GM19099 (cell line): Measurements from ENCODE around the gene CACUL1.

Experiments used
- POLR2A ChIP-seq: IDR thresholded peaks from 3 replicates; pipeline ENCODE4 v1.6.1; 2011; ENCODE audit warnings: low read depth; ENCODE audit not compliant: insufficient read length; ENCODE audit errors: extremely low read depth

The CACUL1 gene

DNA sequence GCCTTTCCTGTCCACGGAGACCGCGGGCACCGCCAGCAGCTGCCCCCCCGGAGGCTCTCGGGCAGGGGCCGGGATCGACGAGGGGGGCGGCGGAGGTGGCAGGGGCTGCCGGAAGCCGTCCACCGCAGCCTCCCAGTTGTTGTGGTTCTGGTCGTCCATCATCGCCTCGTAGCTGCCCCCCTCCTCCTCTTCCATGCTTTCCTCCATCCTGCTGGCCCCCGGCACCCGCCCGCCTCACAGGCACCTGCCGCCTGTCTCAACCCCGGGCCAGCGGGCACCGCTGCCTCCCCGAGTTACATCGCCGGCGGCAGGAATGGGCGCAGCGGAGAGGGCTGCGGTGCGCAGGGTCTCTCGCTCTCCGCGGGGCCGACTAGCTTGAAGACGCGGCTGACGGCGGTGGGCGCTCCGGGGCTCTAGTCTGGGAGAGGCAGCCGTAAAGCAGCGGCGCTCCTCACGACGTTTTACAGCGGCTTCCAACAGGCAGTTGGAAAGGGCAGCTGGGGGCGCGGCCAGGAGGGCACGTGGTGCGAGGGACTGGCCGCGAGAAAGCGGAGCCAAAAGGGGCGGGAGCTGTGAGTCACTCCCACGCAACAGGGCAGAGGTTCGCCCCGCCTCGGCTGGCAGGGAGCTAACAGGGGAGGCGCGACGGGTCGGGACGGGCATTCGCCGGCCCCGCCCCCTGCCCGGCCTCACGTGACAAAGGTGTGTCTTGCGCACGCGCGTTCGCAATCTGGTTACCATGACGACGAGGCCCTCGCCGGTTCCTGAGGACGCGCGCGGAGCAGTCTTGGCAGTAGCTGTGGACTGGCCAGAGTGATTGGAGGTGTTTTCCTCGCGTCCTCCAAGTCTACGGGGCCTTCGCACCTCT, at the start of gene CACUL1:
TSS of gene CACUL1 (minus strand) at position 415 of the 868 bp plus-strand sequence. CDS start at position 207, 208 bp downstream.
- peak; percentile 73 for TF ChIP-seq POLR2A

GRCh38 chr10:118804262-118804773, 49.5 kb upstream of the CACUL1 start:
- TF ChIP-seq POLR2A: no peak

GRCh38 chr10:118802126-118802793, 47.5 kb upstream of the CACUL1 start:
- TF ChIP-seq POLR2A: no peak

DNA sequence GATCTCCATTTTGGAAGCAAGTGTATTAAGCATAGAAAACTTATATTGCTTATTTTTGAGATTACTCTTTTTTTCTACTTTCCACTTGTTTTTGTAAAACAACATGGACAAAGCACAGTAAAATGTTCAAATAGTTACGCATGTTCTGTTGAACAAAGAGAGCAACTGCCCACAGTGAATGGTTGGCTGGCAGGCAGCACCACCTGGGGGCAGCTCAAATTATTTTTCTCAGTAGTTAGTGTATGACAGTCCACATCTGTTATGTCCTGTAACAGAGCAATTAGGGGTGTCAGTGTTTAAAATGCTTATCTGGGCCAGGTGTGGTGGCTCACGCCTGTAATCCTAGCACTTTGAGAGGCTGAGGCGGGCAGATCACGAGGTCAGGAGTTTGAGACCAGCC, 46.1 kb upstream of the CACUL1 start:
- TF ChIP-seq POLR2A: no peak

- no peak for TF ChIP-seq POLR2A
Measured at GRCh38 chr10:118799777-118800176, 45.0 kb upstream of the CACUL1 start.

- TF ChIP-seq POLR2A: no peak
Measured at GRCh38 chr10:118798231-118798662, 43.5 kb upstream of the CACUL1 start.

GRCh38 chr10:118793545-118793944, 38.8 kb upstream of the CACUL1 start:
- TF ChIP-seq POLR2A: no peak

GRCh38 chr10:118792526-118792925, 37.8 kb upstream of the CACUL1 start:
- no peak for TF ChIP-seq POLR2A

DNA sequence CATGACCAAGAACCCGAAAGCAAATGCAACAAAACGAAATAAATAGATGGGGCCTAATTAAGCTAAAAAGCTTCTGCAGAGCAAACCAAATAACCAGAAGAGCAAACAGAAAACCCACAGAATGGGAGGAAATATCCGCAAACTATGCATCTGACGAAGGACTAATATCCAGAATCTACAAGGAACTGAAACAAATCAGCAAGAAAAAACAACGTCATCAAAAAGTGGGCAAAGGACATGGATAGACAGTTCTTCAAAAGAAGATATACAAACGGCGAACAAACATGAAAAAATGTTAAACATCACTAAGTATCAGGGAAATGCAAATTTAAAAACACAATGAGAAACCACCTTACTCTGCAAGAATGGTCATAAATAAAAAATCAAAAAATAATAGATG, 35.3 kb upstream of the CACUL1 start:
- no peak for TF ChIP-seq POLR2A

DNA sequence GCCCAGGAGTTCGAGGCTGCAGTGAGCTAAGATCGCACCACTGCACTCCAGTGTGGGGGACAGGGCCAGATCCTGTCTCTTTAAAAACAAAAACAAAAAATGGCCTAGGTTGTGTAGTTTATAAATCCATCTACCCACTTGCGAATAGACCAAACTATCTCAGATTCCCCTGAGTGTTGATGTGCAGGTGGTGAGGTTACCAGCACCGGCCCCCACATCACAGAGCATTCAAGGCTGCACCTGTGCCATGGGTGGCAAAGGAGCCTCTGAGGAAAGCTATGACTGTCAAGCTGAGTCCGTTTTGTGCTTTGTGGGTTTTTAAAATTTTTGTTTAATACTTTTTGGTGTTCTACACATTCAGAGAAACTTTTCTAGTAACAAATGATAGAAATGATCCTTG, 30.8 kb upstream of the CACUL1 start:
- no peak for TF ChIP-seq POLR2A

DNA sequence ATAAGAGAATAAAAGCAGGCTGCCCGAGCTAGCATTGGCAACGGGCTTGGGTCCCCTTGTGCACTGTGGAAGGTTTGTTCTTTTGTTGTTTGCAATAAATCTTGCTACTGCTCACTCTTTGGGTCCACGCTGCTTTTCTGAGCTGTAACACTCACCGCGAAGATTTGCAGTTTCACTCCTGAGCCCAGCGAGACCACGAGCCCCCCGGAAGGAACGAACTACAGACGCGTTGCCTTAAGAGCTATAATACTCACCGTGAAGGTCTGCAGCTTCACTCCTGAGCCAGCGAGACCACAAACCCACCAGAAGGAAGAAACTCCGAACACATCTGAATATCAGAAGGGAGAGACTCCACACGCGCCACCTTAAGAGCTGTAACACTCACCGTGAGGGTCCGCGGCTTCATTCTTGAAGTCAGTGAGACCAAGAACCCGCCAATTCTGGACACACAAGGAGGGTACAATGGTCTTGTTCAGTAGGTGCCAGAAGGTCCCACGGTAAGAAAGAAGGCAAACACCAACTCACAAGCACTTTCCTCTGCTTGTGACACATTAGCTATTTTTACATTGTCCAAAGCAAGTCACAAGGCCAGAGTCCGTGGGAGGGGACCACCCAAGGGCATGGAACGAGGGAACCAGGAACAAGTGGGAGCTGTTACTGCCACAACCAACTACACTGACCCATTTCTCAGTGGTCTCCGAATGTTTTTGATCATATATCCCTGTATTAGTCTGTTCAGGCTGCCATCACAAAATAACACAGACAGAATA, 29.2 kb upstream of the CACUL1 start:
- no peak for TF ChIP-seq POLR2A

DNA sequence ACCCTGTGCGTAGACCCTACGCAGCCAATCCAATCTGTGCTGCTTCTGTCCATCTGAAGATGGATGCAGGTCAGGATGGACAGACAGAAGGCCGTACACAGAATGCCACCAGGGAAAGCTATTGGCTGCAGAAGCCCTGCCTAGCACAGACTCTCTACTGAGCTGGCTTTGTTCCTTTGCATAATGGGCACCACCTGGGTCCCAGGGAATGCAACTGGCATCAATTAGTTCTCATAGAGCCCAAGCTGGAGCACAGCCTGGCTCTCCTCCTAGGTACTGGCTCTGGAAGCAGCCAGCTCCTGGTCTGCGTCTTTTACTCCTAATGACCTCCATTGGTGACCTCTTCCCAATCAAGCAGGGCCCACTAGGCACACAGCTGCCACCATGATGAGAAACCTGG, 26.8 kb upstream of the CACUL1 start:
- TF ChIP-seq POLR2A: no peak

DNA sequence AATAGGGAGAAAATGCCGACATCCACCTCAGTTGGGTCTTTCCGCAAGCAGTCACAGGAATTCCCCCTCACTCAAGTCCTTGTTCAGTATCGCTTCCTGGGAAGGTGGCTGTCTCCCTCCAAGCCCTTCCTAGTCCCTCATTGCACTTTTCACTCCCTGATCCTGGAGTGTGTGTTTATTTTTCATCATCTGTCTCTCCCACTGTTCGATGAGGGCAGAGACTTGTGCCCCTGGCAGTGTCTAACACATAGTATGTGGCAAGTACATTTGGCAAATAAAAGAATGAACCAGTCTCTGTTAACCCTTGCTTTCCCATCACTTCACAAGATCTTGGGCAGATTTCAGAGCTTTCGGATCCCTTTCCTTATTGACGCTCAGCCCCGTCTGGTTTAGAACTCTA, 24.0 kb upstream of the CACUL1 start:
- no peak for TF ChIP-seq POLR2A

DNA sequence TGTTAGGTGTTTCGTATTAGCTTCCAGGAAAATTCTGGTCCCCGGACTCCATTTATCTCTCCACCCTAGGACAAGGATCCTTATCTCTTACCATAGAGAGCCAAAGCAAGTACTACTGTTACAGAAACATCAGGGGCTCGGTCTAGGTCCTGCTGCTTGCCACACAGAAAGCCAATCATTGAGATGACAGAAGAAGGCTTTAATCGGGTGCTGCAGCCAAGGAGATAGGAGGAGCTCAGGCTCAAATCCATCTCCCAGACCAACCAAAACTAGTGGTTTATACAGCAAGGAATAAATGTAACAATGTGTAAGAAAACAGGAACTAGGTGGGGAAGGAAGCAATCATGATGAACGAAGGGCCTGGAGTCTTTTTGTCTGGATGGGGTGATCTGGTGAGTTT, 22.2 kb upstream of the CACUL1 start:
- TF ChIP-seq POLR2A: no peak

DNA sequence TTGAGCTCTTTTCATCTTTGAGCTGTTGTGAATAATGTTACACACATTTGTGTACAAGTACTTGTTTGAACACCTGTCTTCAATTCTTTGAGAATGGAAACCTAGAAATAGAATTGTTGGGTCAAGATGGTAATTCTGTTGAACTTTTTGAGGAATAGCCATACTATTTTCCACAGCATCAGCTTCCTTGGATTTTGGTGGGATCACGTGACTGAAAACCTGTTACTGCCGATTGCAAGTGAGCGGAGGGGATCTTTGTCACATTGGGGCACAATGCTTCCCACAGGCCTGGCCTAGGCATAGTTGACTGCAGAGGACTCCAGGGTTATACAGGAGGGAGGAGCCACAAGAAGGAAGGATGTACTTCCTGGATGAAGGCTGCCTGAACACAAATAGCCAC, 21.3 kb upstream of the CACUL1 start:
- no peak for TF ChIP-seq POLR2A
